HG03097 (cell line): ENCODE measurements around the gene CITED2.
A peak's percentile ranks its signal among the peaks of the same experiment; 100 is the strongest.
"Not testable (repeated sequence)": the region's sequence is repeated elsewhere in the genome, so short reads cannot be mapped to it uniquely, and the experiment has no call there.

ENCODE experiments used
- ATAC-seq: cut with Tn5 transposase; IDR thresholded peaks from one replicate; pipeline ENCODE4 v1.9.1; 2021; ENCODE audit not compliant: unreplicated experiment, low FRiP score

The CITED2 gene, protein sequence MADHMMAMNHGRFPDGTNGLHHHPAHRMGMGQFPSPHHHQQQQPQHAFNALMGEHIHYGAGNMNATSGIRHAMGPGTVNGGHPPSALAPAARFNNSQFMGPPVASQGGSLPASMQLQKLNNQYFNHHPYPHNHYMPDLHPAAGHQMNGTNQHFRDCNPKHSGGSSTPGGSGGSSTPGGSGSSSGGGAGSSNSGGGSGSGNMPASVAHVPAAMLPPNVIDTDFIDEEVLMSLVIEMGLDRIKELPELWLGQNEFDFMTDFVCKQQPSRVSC

GRCh38 chr6:139374357-139375225, at the start of gene CITED2:
CITED2 (minus strand) TSS chr6:139374648; CDS start chr6:139373944, 704 bp downstream.
- peak; percentile 75 for ATAC-seq

DNA sequence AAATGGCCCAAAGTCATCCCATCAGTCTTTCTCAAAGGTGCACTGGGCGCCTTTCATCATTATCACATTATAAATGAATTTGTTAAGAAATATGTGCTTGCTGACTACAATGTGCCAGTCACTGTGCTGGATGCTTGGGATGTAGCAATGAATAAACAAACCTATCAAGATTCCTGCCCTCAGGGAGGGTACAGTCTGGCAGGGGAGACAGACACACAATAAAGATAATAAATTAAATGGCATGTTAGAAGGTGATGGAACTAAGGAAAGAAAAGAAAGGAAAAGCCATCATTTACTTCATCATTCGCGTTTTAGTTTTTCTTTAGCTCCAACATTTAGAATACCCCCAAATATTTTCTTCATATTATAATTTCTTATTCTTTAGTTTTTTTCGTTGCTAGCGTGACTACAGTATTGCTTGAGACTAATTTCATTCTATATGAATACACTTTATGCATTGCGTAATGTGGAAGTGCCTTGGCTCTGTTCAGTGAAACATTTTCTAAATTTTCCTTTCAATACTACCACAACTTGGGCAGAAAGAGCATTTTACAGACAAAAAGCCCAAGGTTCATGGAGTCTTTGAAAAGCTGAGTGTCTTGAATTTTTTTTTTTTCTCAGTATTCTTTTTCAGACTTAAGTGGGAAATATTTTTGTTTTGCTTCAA, 48.7 kb upstream of the CITED2 start:
- no peak for ATAC-seq

DNA sequence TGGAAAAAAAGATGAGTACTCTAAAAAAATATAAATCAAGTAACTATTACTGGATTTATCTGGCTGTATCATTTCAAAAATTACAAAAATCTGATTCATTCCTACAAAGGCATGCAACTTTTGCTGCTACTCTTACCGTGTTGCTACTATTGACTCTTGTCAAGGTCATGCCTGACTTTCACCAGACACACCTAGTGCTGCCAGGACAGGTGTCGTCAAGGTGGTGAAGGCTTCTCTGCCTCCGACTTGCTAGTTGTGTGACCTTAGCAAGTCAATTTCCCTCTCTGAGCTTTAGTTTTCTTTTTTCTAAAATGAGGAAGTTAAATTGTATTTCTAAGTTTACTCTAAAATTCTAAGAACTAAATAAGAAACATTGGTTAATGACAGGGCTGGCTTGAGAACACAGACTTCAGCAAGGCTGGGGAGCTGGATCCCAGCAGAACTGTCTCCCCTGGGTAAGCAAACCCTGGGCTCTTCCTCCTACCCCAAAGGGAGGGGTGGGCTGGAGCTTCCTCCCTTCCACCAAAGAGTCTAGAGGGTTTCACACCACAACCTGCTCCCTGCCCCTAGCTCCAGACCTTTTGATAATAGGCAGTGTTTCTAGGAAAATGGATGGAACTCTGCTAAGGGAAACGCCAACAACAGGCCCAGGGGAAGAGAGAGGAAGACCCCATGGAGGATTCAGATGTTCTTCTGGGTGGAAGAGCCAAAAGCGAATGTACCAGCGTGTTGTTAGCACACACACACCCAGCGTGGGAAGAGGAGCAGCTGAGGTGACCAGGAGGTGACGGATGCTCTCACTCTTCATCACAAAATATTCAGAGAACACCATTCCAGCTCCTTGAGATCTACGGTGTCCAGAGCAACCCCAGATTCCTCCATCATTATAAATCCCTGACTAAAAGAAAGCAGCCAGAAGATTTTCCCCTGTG, 47.9 kb upstream of the CITED2 start:
- ATAC-seq = no peak

GRCh38 chr6:139418481-139419132, 44.2 kb upstream of the CITED2 start:
- no peak for ATAC-seq

- no peak for ATAC-seq
Measured at GRCh38 chr6:139416146-139416545, 41.7 kb upstream of the CITED2 start.

DNA sequence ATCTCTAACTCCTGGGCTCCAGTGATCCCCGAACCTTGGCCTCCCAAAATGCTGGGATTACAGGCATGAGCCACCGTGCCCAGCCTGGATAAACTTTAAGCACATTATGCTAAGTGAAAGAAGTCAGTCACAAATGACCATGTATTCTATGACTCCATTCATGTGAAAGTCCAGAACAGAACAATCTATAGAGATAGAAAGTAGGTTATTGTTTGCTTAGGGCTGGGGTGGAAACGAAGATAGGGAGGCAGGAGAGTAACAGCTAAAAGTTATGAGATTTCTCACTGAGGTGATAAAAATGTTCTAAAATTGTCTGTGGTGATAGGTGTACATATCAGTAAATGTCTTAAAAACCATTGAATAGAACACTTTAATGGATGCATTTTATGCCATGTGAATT, 40.9 kb upstream of the CITED2 start:
- no peak for ATAC-seq

DNA sequence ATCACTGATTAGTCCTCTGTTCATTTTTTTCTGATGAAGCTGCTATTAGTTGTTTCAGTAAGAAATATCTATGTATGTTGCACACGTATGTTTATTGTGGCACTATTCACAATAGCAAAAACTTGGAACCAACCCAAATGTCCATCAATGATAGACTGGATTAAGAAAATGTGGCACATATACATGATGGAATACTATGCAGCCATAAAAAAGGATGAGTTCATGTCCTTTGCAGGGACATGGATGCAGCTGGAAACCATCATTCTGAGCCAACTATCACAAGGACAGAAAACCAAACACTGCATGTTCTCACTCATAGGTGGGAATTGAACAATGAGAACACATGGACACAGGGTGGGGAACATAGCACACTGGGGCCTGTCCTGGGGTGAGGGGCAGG, 37.7 kb upstream of the CITED2 start:
- ATAC-seq = not testable (repeated sequence)

GRCh38 chr6:139409026-139409425, 34.6 kb upstream of the CITED2 start:
- ATAC-seq = no peak

DNA sequence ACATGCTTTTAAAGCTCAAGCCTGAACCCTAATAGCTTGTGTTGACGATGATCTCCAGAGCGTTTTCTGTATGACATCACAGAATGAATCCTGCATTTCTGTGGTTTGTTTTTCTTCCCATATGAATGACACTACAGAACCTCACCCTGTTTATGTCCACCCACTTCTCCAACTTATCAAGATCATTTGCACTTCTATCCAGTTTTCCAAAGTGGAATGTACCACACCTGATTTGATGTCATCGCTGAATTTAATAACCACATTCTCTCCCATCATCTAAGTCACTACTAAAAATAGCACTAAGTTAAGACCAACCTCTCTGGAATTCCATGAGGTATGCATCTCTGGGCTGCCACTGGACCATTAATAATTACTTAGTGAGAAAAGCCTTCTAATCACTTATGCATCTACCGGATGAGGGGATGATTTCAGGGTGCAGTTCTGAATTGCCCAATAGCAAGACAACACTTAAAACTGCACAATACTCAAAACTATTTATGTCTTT, 33.3 kb upstream of the CITED2 start:
- ATAC-seq = no peak

- no peak for ATAC-seq
Measured at GRCh38 chr6:139406577-139407343, 32.3 kb upstream of the CITED2 start.

- no peak for ATAC-seq
Measured at GRCh38 chr6:139402876-139403386, 28.5 kb upstream of the CITED2 start.

DNA sequence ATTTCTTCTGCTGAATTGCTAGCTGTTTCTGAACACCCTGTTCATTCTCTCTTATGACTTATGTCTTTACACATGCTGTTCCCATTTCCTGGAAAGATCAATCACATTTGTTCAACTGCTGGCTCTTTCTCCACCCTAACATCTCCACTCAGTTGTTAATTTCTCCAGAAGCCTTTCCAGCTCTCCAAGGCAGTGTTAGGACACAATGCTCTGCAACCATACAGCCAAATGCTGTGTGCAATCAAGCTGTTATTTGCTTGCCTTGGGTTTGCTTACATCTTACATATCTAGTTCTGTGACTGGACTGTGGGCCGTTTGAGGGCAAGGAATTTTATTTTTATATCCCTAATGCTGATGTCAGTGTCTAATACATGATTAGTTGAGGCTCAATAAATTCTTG, 24.2 kb upstream of the CITED2 start:
- no peak for ATAC-seq

DNA sequence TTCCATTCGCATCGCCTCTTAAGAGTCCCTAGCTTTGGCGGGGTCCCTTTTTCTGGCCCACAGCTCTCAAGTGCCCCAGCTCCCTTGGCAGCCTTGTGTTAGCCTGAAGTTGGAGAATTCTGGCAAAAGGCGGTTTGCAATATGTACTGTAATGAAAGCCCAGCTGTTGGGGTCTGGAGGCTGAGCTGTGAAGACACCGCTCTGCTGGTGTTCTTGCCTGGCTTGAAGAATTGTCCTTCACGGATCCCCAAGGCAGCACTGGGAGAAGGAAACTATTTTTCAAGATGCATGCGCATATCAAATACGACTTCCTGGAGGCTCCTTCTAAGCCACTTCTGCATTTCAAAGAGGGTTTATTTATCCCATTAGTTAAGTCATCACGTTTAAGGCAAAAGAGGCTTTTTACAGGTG, 21.4 kb upstream of the CITED2 start:
- ATAC-seq = no peak

GRCh38 chr6:139395371-139395770, 20.9 kb upstream of the CITED2 start:
- ATAC-seq = no peak

- ATAC-seq = no peak
Measured at GRCh38 chr6:139394027-139394649, 19.7 kb upstream of the CITED2 start.

DNA sequence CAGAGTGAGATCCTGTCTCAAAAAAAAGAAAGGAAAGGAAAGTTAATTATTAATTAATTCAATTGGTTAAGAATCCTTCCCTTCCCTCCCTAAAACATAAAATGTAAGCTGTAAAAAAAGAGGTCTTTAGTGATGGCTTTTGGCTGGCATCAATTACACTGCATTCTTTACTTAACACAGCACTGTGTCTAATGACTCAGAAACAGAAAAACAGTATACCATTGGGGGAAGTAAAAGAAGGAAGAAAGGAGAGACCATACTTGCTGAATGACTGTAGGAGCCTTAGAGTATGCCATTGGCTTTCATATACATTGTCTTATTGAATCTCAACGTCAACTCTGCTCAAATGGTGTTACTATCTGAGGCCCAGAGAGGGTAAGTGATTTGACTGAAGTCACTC, 18.3 kb upstream of the CITED2 start:
- peak; percentile 83 for ATAC-seq

DNA sequence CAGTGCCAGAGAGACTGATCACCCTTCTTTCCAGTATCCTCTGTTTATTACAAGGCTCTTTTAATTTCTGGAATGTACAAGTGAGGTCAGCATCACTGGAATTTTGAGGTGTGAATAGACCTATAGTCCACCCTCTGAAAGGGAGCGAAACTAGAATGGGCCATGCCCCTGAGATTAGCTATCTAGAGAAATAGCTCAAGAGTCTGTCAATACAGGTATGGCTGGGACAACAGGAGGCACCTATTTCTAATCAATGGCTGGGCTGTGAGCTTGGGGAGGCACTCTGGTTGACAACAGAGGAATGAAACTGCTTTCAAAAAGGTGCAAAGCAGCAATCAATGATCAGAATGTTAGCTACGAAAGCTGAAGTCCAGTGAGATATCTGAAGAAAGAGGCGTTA, 17.3 kb upstream of the CITED2 start:
- ATAC-seq = no peak

GRCh38 chr6:139390447-139390846, 16.0 kb upstream of the CITED2 start:
- ATAC-seq = no peak
